ENCODE measurements around the gene NR4A1. TPM values are rescaled to one million over a fixed set of nuclear protein-coding genes. Genes with fewer than 3 reads are reported as not detected.
A peak's percentile ranks its signal among the peaks of the same experiment; 100 is the strongest.

The NR4A1 gene
- total and polyA plus RNA-seq, 8 donors = 11.7 to 85.4 (median 30.0) TPM

DNA sequence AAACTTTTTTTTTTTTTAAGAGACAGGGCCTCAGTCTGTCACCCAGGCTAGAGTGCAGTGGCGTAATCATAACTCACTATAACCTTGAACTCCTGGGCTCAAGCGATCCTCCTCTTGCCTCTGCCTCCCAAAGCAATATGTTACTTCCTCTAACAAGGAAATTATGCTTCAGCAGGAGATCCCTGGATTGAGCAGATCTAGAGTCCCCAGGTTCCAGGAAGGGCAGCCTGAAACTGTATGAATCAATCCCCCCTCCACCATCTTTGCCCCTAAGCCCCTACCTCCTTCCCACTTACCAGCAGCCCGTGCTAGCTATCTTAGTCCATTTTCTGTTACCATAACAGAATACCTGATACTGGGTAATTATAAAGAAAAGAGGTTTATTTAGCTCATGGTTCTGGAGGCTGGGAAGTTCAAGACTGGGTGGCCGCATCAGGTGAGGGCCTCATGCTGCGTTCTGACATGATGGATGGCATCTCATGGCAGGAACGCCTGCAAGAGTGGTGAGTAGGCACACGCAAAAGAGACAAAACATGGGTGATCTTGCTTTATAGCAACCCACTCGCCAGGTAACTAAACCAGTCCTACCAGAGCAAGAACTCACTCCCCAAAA, 39.5 kb upstream of the NR4A1 start:
- no peak for DNase-seq
- no peak overlapping the region for H3K27ac ChIP-seq
- peaks cover 0 to 4% (median 0%) of the 10 kb centered on the region in 3 donors for H3K4me1 ChIP-seq
- no peak overlapping the region for H3K4me3 ChIP-seq
- FAIRE-seq = no peak
- 88 to 96% methylated on average over 8 of the region's 8 CpGs for WGBS, 2 donors
- H3K27me3 ChIP-seq = no peaks in the 10 kb centered on the region
- ATAC-seq = no peak
- TF ChIP-seq CTCF (IDR thresholded peaks at IDR 0.05) = no peak
- H3K9me3 ChIP-seq = no peaks in the 10 kb centered on the region
- intact Hi-C loops (cut with DNase I) = no loop called here
- H3K36me3 ChIP-seq = peaks cover 0 to 11% (median 0%) of the 10 kb centered on the region in 3 donors

DNA sequence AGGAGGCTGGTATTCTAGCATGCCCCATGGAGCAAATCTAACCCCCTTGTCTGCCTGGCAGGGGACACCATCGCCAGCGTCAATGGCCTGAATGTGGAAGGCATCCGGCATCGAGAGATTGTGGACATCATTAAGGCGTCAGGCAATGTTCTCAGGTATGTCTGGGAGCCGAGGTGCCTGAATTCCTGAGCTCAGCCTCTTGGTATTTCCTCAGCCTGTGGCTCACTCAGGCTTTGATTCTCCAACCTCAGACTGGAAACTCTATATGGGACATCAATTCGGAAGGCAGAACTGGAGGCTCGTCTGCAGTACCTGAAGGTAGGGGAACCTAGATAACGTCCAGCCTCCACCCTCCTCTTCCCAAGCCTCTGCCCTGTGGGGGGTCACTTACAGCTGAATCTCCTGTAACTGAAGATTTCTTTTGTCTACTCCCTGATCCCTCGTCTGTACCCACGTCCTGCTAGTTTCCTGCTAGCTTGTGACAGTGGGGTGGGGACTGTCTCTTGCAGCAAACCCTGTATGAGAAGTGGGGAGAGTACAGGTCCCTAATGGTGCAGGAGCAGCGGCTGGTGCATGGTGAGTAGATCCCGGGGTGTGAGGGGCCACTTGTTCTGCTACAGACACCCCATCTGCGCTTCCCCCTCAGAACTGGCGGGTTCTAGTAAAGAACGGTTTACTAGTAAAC, 37.5 kb upstream of the NR4A1 start:
- 85 to 90% methylated on average over 16 of the region's 16 CpGs for WGBS, 2 donors
- H3K27me3 ChIP-seq = no peaks in the 10 kb centered on the region
- peaks cover 0 to 11% (median 0%) of the 10 kb centered on the region in 3 donors for H3K36me3 ChIP-seq
- H3K27ac ChIP-seq = no peak overlapping the region
- intact Hi-C loops (cut with DNase I) = no loop called here
- no peaks in the 10 kb centered on the region for H3K9me3 ChIP-seq
- no peak for FAIRE-seq
- no peak overlapping the region for H3K4me3 ChIP-seq
- peaks cover 0 to 7% (median 0%) of the 10 kb centered on the region in 3 donors for H3K4me1 ChIP-seq
- no peak for DNase-seq
- TF ChIP-seq CTCF (IDR thresholded peaks at IDR 0.05) = no peak
- no peak for ATAC-seq

GRCh38 chr12:52014567-52015530, 36.4 kb upstream of the NR4A1 start:
- Histone ChIP-seq H3K9me3 (no peaks in the 10 kb centered on the region), H3K4me3 (no peak overlapping the region), H3K4me1 (peaks cover 0 to 7% (median 0%) of the 10 kb centered on the region in 3 donors), H3K27me3 (no peaks in the 10 kb centered on the region), H3K36me3 (peaks cover 0 to 11% (median 0%) of the 10 kb centered on the region in 3 donors), H3K27ac (no peak overlapping the region)
- no peak for ATAC-seq
- FAIRE-seq = no peak
- DNase-seq = peak in 1 of 6 donors; percentile 72
- 78 to 79% methylated on average over 89 to 93 of the region's 93 CpGs for WGBS, 2 donors
- no peak for TF ChIP-seq CTCF (IDR thresholded peaks at IDR 0.05)
- intact Hi-C loops (cut with DNase I) = no loop called here

DNA sequence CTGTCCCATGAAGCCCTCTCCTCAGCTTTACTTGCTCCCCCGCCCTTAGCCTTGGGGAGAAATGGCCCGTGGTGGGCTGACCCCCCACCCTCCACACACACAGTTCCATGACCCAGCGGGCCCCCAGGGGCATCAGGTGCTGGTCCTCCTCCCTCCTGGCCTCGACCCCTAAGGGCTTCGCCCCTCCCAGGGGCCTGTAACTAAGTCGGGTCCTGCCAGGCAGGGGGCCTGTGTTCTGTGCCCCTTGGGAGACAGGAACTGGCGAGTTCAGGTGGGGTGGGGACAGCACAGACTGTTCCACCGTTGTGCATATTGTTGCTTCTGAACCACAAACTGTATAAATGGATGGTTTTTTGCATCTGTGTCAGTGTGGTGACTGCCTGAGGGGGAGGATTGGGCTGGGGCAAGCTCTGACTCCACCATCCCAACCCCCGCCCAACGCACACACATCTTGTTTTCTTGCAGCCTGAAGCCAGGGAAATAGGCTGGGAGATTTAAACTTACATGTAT, 35.7 kb upstream of the NR4A1 start:
- H3K27me3 ChIP-seq = no peaks in the 10 kb centered on the region
- intact Hi-C loops (cut with DNase I) = no loop called here
- peaks cover 0 to 7% (median 0%) of the 10 kb centered on the region in 3 donors for H3K4me1 ChIP-seq
- peaks cover 0 to 11% (median 0%) of the 10 kb centered on the region in 3 donors for H3K36me3 ChIP-seq
- no peak overlapping the region for H3K4me3 ChIP-seq
- H3K27ac ChIP-seq = no peak overlapping the region
- ATAC-seq (no peak), FAIRE-seq (no peak), DNase-seq (peak in 1 of 6 donors; percentile 68)
- no peak for TF ChIP-seq CTCF (IDR thresholded peaks at IDR 0.05)
- H3K9me3 ChIP-seq = no peaks in the 10 kb centered on the region
- 77 to 80% methylated on average over 10 of the region's 10 CpGs for WGBS, 2 donors
